Adipocyte (in vitro differentiated cells): Measurements from ENCODE around the gene PVALEF.

Experiments
- DNase-seq: peaks from one replicate; pipeline ENCODE4 v3.0.0-alpha.2; 2015; ENCODE audit warnings: low read depth
- H3K27me3 ChIP-seq: replicated peaks from 2 replicates; pipeline ENCODE4 v1.7.0; 2013; ENCODE audit warnings: mild to moderate bottlenecking, low read length, moderate library complexity; ENCODE audit not compliant: control insufficient read depth, insufficient read depth
- H3K36me3 ChIP-seq: 2 replicates; pipeline ENCODE4 v1.7.0; 2013; ENCODE audit warnings: low read length, mild to moderate bottlenecking, moderate library complexity; ENCODE audit not compliant: control insufficient read depth, insufficient read depth, severe bottlenecking
- H3K4me1 ChIP-seq: 2 replicates; pipeline ENCODE4 v1.7.0; 2013; ENCODE audit warnings: mild to moderate bottlenecking, low read length, moderate library complexity; ENCODE audit not compliant: control insufficient read depth, insufficient read depth
- H3K4me3 ChIP-seq: 2 replicates; pipeline ENCODE4 v1.7.0; 2013; ENCODE audit warnings: mild to moderate bottlenecking, low read length, moderate library complexity
- H3K9ac ChIP-seq: 2 replicates; pipeline ENCODE4 v1.7.0; 2013; ENCODE audit warnings: mild to moderate bottlenecking, low read length, moderate library complexity
- H3K9me3 ChIP-seq: 2 replicates; pipeline ENCODE4 v1.7.0; 2013; ENCODE audit warnings: mild to moderate bottlenecking, low read length, moderate library complexity; ENCODE audit not compliant: control insufficient read depth

PVALEF gene

DNA sequence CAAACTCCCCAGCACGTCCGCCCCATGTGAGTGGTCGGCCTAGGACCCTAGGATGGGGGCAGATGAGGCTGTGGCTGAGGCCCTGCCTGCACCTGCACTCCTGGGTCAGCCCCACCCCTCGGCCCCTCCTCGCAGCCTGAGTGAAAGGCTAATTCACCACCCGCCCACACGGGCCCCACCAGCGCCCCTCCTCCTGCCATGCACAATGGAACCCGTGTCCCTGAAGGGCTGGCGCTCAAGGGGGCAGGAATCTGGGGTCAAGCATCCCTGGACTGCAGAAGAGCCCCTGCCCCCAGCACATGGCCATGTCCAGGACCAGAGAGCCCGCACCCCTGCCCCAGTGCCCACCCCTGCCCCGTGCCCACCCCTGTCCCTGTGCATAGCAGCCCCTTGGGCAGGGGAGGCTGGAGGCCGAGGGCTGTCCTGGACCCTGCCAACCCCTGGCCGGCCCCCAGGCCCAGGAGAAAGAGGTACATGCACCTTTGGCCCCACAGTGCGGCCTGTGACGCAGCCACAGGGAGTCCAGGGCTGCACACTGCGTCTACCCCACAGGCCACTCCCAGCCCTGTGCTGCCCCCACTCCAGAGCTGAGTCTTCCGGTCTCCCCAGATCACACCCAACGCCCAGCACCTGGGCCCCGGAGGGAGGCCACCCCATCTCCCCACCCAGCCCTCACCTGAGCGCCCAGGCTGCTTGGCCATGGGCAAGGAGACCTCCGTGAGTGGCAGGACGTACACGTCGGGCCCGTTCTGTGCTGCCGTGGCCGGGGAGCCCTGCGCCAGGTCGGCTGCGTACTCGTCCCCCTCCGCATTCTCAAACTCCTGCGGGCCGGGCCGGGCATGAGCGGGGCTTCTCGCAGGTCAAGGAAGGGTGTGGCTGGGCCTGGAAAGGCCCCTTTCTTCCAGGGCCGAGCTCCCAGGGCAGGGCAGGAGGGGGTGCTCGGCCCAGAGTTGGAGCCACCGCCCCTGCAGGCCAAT is 34.6 kb upstream of the PVALEF start:
- Histone ChIP-seq H3K4me1 (no peaks in the 10 kb centered on the region), H3K4me3 (no peak overlapping the region), H3K36me3 (no peaks in the 10 kb centered on the region), H3K9ac (no peak overlapping the region), H3K27me3 (peaks cover 15% of the 10 kb centered on the region), H3K9me3 (no peaks in the 10 kb centered on the region)
- no peak for DNase-seq

- Histone ChIP-seq H3K9ac (no peak overlapping the region), H3K4me1 (no peaks in the 10 kb centered on the region), H3K4me3 (no peak overlapping the region), H3K36me3 (no peaks in the 10 kb centered on the region), H3K9me3 (no peaks in the 10 kb centered on the region), H3K27me3 (peaks cover 19% of the 10 kb centered on the region)
- DNase-seq = no peak
These were observed 33.7 kb upstream of the PVALEF start for GRCh38 chr17:81131486-81132196.

- no peak for DNase-seq
- peaks cover 19% of the 10 kb centered on the region for H3K27me3 ChIP-seq
- no peaks in the 10 kb centered on the region for H3K4me1 ChIP-seq
- H3K9me3 ChIP-seq = no peaks in the 10 kb centered on the region
- no peak overlapping the region for H3K9ac ChIP-seq
- no peaks in the 10 kb centered on the region for H3K36me3 ChIP-seq
- no peak overlapping the region for H3K4me3 ChIP-seq
These were observed 33.1 kb upstream of the PVALEF start for GRCh38 chr17:81132197-81132540.

- no peaks in the 10 kb centered on the region for H3K9me3 ChIP-seq
- H3K27me3 ChIP-seq = peaks cover 19% of the 10 kb centered on the region
- no peak overlapping the region for H3K9ac ChIP-seq
- no peak for DNase-seq
- no peaks in the 10 kb centered on the region for H3K36me3 ChIP-seq
- H3K4me1 ChIP-seq = no peaks in the 10 kb centered on the region
- H3K4me3 ChIP-seq = no peak overlapping the region
These were observed 32.3 kb upstream of the PVALEF start for GRCh38 chr17:81132770-81133723.

DNA sequence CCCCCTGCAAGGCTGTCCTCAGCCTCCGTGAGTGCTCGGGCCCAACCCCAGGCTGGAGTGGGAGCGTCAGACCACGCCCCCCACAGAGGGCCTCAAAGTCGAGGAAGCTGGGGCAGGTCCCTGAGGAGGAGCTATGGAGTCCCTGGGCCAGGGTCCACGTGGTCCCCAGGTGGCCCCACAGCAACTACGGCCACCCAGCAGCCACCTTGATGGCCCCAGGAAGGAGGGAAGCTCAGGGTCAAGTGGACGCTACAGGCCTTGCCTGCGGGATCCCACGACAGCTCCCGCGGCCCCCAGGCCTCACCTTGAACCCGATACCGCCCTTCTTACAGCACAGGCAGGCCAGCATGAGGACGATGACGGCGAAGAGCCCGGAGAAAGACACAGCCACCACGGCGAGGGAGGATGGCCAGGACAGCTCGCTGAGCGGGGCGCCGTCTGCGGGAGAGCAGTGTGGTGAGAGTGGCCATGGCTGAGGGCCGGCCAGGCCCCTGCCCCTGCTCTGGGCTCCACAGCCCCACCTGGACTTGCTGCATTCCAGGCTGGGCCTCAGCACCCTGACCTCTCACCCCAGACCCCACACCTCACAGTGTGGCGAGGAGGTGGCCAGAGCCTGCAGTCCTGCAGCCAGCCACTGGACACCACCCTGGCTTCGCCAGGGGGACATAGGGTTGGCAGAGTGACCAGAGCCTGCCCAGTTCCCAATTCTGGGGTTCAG is 31.1 kb upstream of the PVALEF start:
- DNase-seq = no peak
- no peak overlapping the region for H3K4me3 ChIP-seq
- no peak overlapping the region for H3K9ac ChIP-seq
- H3K9me3 ChIP-seq = no peaks in the 10 kb centered on the region
- H3K36me3 ChIP-seq = no peaks in the 10 kb centered on the region
- peaks cover 19% of the 10 kb centered on the region for H3K27me3 ChIP-seq
- H3K4me1 ChIP-seq = no peaks in the 10 kb centered on the region

DNA sequence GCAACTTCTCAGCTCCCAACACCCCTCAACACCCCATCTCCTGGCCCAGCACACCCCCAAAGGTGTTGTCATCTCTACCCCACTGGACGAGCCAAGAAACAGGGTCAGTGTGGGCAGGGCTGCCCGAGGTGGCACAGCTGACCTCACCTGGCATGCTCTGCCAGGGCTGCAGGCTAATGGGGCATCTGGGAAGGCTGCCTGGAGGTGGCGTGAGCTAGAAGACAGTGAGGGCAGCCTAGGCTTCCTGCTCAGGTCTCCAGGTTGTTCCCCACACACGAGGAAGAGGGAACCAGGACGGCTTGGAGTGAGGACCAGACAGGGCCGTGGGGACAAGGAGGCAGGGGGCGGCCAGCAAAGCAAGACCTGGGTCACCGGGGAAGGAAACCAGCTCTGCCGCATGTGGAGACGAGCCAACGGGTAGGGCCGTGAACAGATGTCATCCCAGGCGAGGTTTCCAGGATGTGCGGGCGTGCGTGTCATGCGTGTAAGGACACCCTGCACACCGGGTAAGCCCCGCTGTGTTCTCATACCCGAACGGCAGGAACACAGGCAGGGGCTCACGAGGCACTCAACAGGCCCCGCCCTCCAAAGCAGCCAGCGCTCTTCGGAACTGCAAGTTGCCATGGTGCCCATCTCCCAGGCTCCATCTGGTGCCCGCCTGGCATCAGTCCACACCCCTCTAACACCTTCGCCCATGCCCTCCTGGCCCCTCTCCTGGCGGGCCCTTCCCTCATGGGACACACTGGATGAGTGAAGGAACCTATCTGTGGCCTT is 29.6 kb upstream of the PVALEF start:
- Histone ChIP-seq H3K9ac (no peak overlapping the region), H3K4me1 (no peaks in the 10 kb centered on the region), H3K4me3 (no peak overlapping the region), H3K9me3 (no peaks in the 10 kb centered on the region), H3K36me3 (no peaks in the 10 kb centered on the region), H3K27me3 (peaks cover 30% of the 10 kb centered on the region)
- DNase-seq = no peak

DNA sequence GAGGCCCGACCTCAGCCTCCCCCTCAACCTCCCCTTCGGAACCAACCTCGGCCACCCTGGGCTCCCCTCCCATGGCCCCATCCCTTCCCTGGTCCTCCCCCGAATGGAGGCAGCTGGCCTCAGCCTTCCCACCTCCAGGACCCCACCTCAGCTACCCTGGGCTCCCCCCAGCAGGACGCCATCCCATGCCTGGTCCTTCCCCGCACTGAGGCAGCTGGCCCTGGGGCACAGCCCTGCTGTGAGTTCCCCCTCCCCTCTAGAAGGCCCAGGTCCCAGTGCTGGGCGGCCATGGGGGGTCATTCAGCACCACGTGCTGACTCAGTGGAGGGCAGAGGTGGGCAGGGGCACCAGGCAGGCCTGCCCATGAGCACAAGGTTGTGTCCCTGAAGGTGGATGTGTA is 28.9 kb upstream of the PVALEF start:
- Histone ChIP-seq H3K9me3 (no peaks in the 10 kb centered on the region), H3K27me3 (peaks cover 30% of the 10 kb centered on the region), H3K4me3 (no peak overlapping the region), H3K4me1 (no peaks in the 10 kb centered on the region), H3K9ac (no peak overlapping the region), H3K36me3 (no peaks in the 10 kb centered on the region)
- no peak for DNase-seq

- Histone ChIP-seq H3K36me3 (no peaks in the 10 kb centered on the region), H3K4me1 (no peaks in the 10 kb centered on the region), H3K27me3 (peaks cover 30% of the 10 kb centered on the region), H3K9me3 (no peaks in the 10 kb centered on the region), H3K4me3 (no peak overlapping the region), H3K9ac (no peak overlapping the region)
- DNase-seq = no peak
These were observed 28.1 kb upstream of the PVALEF start for GRCh38 chr17:81137248-81137647.

DNA sequence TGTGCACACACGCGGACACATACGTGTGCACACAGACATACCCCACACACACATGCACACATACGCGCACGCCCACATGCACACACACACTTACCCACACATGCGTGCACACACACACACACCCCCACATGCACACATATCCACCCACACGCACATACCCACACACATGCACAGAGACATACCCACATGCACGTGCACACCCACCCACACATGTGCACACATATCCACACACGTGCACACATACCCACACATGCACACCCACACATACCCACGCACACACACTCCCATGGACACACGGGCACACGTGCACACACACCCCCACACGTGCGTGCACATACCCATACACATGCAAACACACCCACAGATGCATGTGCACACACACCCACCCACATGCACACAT is 27.2 kb upstream of the PVALEF start:
- Histone ChIP-seq H3K9me3 (no peaks in the 10 kb centered on the region), H3K36me3 (no peaks in the 10 kb centered on the region), H3K9ac (no peak overlapping the region), H3K27me3 (peaks cover 30% of the 10 kb centered on the region), H3K4me1 (no peaks in the 10 kb centered on the region), H3K4me3 (no peak overlapping the region)
- no peak for DNase-seq

- H3K4me1 ChIP-seq = no peaks in the 10 kb centered on the region
- no peak overlapping the region for H3K9ac ChIP-seq
- H3K9me3 ChIP-seq = no peaks in the 10 kb centered on the region
- no peak for DNase-seq
- H3K4me3 ChIP-seq = no peak overlapping the region
- no peaks in the 10 kb centered on the region for H3K36me3 ChIP-seq
- H3K27me3 ChIP-seq = peaks cover 30% of the 10 kb centered on the region
These were observed 26.8 kb upstream of the PVALEF start for GRCh38 chr17:81138500-81138899.
